Midbrain (tissue), 1 donor: ENCODE results near the gene SLC2A5.
"Not testable (repeated sequence)": the region's sequence is repeated elsewhere in the genome, so short reads cannot be mapped to it uniquely, and the experiment has no call there.

Source experiments
- DNase-seq: peaks from one replicate; lab custom pipeline; 2025; lab: John Stamatoyannopoulos, UW

Gene SLC2A5, protein sequence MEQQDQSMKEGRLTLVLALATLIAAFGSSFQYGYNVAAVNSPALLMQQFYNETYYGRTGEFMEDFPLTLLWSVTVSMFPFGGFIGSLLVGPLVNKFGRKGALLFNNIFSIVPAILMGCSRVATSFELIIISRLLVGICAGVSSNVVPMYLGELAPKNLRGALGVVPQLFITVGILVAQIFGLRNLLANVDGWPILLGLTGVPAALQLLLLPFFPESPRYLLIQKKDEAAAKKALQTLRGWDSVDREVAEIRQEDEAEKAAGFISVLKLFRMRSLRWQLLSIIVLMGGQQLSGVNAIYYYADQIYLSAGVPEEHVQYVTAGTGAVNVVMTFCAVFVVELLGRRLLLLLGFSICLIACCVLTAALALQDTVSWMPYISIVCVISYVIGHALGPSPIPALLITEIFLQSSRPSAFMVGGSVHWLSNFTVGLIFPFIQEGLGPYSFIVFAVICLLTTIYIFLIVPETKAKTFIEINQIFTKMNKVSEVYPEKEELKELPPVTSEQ

DNA sequence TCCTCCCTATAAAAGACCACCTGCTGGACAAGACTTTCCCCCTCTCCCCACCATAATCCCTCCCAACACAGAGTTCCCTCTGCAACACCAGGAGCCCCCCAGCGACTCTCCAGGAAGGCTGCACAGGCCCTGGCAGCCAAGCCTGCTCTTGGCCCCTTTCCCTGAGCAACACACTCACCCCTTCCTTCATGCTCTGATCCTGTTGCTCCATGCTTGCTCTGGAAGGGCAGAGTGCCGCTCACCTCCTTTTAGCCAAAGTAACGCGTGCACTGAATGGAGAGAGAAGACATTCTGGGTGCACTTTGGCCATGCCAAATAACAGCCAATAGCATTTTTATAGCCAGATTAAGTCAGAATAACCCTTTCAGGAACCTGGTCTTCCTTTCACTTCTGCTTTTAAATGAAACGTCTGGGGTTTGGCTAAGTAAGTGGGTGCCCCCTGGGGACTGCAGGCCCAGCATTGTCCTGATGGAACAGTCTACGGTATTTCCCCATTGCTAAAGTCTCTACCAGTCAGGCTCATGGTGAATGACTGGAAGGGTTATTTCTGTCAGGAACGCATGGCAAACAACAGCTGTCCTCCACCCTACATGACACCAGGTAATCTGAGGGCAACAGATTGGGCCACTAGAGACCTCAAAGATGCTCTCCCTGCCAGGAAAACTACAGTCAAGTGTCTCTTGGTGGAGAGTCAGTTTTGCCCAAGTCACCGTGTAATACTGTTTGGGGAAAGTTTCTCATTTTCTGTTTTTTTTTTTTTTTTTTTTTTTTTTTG, at the start of gene SLC2A5:
TSS of gene SLC2A5 (minus strand) at position 310 of the 775 bp plus-strand sequence. CDS start at position 211, 99 bp downstream.
- peak; percentile 60 for DNase-seq

DNA sequence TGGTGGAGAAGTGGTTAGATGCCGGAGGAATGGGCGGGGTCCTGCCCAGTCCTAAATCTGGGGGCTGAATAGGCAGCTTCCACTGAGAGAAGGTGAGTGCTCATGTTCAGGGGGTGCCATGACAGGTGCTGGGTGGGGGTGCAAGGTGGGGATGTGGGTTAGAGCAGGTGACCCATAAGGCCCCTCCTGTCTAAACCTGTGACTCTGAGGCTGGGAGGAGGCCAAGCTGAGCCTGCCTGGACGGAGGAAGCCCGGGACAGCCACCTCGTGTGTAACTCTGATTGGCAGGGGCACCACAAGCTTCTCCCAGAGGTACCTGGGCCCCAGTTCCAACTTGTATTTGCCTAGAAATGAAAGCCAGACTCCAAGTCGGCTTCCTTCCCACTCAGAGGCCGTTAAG, 48.8 kb upstream of the SLC2A5 start:
- DNase-seq = no peak

DNA sequence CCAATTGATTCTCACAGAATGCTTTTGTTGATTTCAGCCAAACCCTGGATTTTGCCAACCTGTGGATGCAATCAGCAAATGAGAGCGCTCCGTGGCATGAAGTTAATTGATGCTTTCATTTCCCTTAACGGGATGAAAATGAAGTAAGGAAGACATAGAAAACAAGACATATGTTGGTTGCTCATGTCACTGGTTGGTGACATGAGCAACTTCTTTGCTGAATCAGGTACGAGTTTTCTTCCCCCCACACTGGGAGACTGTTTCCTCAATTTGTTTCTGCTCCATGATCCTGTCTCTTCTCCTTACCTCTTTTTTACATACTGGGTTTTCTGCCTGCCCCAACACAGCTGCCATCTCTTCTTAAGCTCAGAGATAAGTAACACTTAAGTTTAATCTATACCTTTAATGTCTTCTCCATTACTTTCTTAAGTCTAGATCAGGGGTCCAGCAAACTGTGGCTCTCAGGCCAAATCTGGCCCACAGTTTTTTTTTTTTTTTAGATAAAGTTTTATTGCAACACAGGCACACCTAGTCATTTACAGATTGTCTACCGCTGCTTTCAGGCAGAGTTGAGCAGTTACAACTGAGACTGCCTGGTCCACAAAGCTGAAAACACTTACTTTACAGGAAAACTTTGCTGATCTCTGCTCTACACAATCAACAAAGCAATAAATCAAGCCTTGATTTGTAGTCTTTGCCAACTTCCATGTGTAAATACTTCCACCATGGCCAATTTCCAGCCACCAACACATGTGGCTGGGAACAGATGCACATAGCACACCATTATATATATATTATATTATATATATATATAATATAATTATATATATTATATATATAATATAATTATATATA, 46.1 kb upstream of the SLC2A5 start:
- no peak for DNase-seq

DNA sequence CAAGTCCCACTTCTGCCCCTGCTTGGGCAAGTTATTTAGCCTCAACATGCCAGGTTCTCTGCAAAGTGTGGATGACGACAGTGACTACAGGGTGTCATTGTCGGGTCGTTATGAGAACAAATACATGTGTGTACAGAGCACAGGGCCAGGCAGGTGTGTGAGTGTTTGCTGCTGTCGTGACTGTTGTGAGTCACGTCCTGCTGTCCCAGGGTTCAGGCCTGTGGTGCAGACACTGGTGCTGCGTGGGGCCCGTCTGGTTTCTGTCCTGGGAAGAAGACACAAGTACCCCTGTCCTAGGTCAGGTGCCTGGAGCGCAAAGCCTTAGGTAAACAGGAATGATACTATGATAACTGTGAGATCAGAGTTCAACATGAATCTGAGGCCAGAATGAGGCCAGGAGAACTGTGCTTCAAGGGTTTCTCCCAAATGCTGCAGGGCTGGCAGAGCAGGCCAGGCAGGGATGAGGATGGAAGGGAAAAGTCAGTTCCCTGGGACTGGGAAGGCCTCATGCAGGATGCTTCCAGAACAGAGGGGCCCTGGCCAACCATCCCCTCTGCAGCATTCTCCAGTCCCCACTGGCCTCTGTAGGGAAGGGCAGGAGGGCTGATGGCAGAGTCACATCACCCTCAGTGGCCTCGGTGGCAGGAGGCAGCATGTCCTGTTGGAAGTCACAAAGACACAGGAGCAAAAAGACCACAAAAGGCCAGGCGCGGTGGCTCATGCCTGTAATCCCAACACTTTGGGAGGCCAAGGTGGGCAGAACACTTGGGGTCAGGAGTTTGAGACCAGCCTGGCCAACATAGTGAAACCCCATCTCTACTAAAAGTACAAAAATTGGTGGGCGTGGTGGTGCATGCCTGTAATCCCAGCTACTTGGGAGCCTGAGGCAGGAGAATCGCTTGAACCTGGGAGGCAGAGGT, 43.8 kb upstream of the SLC2A5 start:
- no peak for DNase-seq

DNA sequence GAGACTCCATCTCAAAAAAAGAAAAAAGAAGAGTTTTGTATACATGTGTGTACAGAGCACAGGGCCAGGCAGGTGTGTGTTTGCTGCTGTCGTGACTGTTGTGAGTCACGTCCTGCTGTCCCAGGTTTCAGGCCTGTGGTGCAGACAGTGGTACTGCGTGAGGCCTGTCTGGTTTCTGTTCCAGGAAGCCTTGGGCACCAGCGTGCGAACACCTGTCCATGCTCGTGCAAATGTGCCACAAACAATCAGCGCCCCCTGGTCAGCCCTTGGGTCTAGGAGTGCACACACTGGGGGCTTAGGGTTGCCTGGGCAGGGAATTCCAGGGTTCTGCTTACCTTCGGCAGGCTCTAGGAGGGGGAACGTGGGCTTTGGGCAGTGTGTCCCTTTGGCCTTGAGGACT, 42.5 kb upstream of the SLC2A5 start:
- DNase-seq = no peak

DNA sequence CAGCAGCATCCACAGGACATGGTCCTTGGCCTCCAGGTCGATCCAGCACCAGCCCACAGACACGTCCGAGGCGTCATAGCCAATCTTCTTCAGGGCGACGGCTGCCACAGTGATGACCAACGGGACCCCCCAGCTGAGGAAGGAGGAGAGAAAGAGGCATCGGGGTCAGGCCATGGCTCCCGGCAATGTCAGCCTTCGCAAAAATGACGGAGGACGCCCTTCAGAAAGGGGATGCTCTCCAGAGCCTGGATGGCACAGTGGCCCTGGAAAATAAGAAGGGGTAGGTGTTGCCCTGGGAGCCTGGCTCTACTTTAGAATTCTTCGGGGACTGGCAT, 41.9 kb upstream of the SLC2A5 start:
- no peak for DNase-seq

DNA sequence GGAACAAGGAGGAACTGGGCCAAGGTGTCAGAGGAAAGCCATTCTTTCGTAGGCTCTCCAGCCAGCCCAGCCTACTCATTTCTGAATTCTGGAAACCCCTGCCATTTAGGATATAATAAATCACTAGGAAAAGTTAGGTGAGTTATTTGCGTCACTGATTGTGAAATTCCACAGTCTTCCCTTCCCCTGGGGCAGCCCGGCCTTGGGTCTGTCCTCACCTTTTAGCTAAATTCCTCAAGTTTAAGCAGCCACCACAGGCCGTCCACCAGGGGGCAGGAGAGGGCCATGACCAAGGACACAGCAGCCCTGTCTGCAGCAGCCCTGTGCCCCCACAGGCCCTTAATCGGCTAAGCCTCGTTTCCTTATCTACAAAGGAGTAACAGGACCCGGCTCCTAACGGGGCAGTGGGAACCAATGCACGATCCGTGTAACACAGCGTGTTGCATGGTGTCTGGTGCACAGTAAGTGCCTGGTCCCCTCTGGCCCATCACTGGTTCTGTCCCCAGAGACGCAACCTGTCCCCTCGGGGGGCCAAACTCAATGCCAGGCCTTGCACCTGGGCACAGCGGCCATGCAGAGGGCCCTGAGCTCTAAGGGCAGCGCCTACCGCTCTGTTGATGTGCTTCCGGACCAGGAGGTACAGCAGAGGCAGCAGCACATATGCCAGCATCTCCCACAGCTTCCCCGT, 41.4 kb upstream of the SLC2A5 start:
- DNase-seq = peak; percentile 84

DNA sequence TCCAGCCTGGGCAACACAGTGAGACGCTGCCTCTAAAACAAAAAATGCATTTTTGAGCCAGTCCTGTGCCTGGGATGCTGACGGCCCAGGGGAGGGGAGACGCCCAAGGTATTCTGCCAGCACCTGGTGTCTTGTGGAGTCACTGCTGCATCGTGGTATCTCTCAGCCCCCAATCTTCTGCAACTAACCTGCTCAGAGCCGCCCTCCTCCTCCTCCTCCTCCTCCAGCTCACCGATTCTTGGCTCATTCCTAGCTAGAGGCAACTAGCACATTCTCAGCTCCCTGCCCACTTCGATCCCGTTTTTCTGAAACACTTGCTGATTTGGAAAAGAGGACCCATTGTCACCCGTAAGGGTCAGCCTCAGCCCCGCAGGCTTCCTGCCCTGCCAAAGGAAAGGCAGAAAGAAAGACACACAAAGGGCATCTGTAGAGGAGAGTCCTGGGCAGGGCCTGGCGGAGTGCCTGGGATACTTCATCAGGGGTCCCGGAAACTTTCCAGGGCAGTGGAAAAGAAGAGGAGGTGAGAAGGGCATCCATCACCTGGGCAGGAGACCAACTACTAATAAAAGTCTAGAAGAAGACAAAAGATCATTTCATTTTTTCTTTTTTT, 38.7 kb upstream of the SLC2A5 start:
- no peak for DNase-seq

DNA sequence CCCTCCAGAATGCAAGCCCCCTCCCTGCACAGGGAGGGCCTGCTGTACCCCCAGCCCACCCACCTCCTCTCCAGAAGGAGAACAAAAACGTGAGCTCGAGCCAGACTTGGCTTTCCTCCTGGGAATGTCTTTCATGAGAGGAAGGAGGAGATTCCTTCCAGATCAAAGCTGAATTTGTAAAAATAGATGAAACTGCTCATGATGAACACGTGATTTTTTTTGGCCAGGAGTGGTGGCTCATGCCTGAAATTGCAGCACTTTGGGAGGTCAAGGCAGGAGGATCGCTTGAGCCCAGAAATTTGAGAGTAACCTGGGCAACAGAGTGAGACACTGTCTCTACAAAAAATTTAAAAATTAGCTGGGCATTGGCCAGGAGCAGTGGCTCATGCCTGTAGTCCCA, 37.7 kb upstream of the SLC2A5 start:
- no peak for DNase-seq

DNA sequence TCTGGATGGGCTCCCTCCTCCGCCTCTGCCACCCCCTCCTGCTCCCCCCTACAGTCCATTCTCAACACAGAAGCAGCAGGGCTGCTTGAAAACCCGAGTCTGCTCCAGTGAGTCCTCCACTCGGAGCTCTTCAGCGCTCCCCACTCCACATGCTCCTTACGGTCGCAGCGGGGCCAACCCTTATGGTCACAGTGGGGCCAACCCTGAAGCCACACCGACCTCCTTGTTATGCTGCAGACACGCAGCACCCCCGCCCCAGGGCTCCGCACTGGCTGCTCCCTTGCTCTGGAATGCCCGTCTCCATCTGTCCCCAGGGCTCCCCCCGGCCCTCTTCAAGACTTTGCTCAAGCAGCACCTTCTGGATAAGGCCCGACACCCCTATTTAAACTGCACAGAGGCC, 36.9 kb upstream of the SLC2A5 start:
- DNase-seq = no peak

DNA sequence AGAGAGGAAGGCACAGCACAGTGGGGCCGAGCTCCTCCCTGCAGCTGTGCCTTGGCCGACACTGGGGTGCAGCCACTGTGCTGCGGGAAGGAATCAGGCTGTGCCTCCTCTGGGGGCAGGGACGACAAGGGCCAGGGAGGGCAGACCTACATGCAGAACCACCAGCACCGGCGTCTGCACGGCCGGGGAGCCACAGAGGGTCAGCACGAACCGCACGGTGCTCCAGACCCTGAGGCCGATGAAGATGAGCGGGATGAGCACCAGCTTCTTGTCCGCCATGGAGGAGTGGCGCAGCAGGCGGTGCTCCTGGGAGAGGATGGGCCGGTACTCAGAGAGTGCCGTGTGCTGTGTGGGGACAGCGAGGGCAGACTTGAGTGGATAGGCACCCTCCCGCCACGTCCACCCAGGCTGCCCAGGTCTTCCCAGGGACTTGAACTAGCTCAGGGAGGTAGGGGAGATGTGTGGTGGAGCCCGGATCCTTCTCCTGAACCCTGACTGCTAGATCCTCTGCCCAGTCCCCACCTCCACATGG, 36.0 kb upstream of the SLC2A5 start:
- no peak for DNase-seq

DNA sequence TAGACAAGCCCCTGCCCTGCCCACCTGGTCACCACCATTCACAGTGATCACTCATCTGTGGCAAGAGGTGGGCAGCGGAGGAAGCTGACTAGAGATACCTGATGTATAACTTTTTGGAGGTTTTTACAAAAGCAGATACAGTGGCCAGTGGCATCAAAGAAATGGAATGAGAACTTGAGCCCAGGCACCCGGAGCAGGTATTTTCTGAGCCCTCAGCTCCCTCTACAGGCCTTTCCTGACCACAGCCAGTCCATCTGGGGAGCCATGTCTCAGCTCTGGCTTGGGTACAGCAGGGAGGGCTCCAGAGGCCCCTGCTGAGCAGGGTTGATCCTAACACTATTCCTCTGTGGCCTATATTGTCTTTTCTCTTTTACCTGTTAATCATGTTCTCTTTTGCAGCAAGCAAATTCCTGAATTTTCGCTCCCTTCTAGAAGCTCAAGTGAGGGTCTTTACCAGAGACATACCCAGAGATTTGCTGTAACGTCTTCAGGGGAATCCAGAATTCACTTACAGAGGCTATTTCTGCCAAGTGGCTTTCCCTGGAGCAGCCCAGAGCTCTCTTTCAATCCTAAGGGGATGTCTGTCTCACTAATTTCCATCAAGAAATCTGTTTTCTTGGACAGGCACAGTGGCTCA, 32.2 kb upstream of the SLC2A5 start:
- peak; percentile 11 for DNase-seq

DNA sequence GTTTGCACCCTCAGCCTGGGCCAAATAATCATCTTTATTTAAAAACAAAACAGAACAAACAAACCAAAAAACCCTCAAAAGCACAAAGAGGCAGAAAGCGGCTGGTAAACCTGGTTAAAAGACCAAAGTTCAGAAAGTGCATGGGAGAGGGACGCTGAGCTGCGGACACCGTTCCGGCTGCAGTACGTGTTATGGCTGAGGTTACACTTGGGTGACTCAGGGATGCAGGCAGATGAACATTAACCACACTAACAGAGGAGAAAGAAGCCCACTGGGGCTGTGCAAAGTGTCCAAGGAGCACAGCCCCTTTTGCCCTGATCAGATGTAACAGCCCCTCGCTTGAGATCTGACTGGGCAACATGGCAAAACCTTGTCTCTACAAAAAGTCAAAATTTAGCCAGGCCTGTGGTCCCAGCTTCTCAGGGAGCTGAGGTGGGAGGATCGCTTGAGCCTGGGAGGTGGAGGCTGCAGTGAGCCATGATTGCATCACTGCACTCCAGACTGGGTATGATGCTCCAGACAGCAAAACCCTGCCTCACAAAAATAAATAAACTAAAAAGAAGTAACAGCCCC, 31.1 kb upstream of the SLC2A5 start:
- DNase-seq = no peak

DNA sequence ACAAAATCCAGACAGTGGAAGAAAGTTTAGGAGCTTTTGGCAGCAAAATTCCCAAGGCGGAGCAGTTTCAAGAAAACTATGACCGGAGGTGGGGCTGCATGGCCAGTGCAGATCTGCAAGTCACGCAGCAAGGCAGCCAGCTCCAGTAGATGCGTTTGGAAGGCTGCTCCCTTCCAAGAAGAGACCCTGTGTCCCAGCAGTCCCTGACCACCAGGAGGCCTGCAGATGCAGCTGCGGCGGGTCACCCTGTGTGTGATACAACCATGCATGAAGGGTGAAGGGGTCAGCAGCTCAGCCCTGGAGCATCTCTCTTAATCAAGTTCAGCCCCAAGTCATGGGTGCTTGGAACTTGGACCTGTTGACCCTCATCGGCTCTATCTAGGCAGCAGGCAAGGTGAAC, 30.1 kb upstream of the SLC2A5 start:
- no peak for DNase-seq

DNA sequence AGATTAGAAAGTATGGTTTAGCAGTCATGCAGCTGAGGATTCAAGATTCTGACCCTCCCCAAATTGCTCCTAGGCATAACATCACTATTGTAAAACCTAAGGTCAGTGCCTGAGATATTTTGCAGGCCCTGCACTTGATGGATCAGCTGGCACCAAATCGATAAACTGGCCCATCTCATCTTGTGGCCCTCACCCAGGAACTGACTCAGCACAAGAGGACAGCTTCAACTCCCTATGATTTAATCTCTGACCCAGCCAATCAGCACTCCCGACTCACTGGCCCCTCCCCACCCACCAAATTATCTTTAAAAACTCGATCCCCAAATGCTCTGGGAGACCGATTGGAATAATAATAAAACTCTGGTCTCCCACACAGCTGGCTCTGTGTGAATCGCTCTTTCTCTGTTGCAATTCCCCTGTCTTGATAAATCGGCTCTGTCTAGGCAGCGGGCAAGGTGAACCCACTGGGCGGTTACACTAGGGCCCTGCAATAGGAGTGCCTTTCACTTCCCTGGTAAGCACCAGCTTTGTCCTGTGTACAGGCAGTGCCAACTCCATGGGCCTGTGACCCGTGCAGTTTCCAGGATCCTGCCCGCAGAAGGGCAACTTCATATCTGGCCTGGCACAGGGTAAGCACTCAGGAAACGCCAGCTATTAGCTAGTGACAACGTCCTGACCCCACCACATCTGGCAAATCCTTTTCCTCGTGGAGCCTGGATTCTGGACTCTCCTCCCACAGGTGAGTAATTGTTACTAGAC, 28.7 kb upstream of the SLC2A5 start:
- no peak for DNase-seq

DNA sequence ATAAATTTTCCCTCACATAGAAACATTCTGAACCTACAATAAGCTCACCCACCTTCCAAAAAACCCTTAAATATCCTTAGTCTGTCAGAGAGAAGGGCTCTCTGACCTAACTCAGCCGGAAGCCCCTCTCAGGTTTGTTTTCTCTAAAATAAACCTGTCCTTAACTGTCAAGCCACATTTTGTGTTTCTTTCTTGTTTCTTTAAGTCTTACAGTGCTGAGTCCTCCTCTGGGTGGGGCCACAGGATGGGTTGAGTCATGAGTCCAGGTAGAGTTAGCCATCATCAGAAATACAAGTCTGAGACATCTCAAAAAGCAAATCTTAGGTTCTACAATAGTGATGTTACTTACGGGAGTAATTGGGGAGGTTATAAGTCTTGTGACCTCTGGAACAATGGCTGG, 26.4 kb upstream of the SLC2A5 start:
- DNase-seq = no peak

DNA sequence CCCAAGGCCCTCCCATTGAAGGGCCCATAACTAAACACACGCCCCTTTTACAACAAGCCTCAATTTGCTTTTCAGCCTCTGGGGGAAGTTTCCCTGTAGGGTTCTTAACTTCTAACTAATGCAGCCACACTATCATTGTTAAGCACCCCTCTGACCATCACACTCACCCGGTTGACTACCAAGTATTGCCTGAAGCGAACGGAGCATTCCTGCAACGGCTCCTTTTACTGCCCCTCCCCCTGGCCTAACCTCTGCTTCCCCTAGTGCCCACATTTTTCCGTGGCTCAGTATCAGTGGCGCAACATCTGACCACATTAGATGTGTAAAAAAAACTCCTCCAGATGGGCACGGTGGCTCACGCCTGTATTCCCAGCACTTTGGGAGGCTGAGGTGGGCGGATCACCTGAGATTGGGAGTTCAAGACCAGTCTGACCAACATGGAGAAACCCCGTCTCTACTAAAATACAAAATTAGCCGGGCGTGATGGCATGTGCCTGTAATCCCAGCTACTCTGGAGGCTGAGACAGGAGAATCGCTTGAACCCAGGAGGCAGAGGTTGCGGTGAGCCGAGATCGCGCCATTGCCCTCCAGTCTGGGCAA, 24.7 kb upstream of the SLC2A5 start:
- DNase-seq = not testable (repeated sequence)

DNA sequence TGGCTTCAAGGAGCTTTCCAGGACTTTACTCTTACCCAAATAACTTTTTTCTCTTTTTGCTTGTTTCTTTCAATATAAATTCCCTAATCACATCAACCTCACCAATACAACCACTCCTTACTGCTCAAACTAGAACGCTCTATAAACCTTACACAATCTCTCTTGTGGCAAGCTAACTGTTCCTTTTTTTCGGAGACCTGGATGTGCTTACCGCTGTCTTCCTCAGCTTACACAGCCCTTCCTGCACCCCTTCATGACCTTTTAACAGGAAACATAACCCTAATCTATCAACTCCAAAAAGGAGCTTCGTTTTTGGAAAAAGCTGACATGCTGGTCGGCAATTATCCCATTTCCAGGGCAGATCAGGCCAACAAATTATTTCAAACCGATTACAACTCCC, 24.1 kb upstream of the SLC2A5 start:
- no peak for DNase-seq
